BLaER1 treated with 17β-estradiol and CSF1 and Interleukin-3, amounts not matched to agents 10 nM and 100 nM (cell line): Measurements from ENCODE around the gene SCRG1.

ENCODE experiments used
- H3K27ac ChIP-seq, 11 experiments: shearing (Covaris generic); formaldehyde crosslinking; 2 replicates each; pipeline ENCODE4 v1.8.1; 2022
- H3K27me3 ChIP-seq, 11 experiments: shearing (Covaris generic); formaldehyde crosslinking; 2 replicates each; pipeline ENCODE4 v1.8.1; 2022
- H3K36me3 ChIP-seq, 11 experiments: shearing (Covaris generic); formaldehyde crosslinking; 2 replicates each; pipeline ENCODE4 v1.8.1; 2022
- H3K4me1 ChIP-seq, 10 experiments: shearing (Covaris generic); formaldehyde crosslinking; 2 replicates each; pipeline ENCODE4 v1.8.1; 2022
- H3K4me2 ChIP-seq, 11 experiments: shearing (Covaris generic); formaldehyde crosslinking; 2 replicates each; pipeline ENCODE4 v1.8.1; 2022
- H3K4me3 ChIP-seq, 10 experiments: shearing (Covaris generic); formaldehyde crosslinking; 2 replicates each; pipeline ENCODE4 v1.8.1; 2022
- H3K9ac ChIP-seq, 11 experiments: shearing (Covaris generic); formaldehyde crosslinking; 2 replicates each; pipeline ENCODE4 v1.8.1; 2022
- H3K9me3 ChIP-seq, 11 experiments: shearing (Covaris generic); formaldehyde crosslinking; replicated peaks in 1 of 11; 2 replicates each; pipeline ENCODE4 v1.8.1; 2022
- H4K20me1 ChIP-seq, 11 experiments: shearing (Covaris generic); formaldehyde crosslinking; 2 replicates each; pipeline ENCODE4 v1.8.1; 2022
- Cebpa-rat ChIP-seq, 11 experiments: shearing (Covaris generic); IDR thresholded peaks; 2 replicates each; pipeline ENCODE4 v1.8.1; 2022

Gene SCRG1

GRCh38 chr4:173380987-173381386 is 17.9 kb downstream of the SCRG1 start:
- H3K27me3 ChIP-seq, result no peaks in the 10 kb centered on the region
- H3K9me3 ChIP-seq, result no peaks in the 10 kb centered on the region
- H3K4me2 ChIP-seq, result peak overlapping the region in 2 of 11 experiments; percentile 4 to 18; a peak in 2 of 22 replicates

GRCh38 chr4:173379929-173380328 is 19.0 kb downstream of the SCRG1 start:
- Histone ChIP-seq H3K27me3 (no peaks in the 10 kb centered on the region), H3K27ac (no peak overlapping the region), H3K4me2 (no peak overlapping the region), H3K4me1 (peaks cover 0 to 25% (median 3%) of the 10 kb centered on the region in 10 experiments; a peak in 9 of 20 replicates), H4K20me1 (peaks cover 0 to 16% (median 4%) of the 10 kb centered on the region in 11 experiments; a peak in 7 of 22 replicates), H3K36me3 (peaks cover 16 to 62% (median 40%) of the 10 kb centered on the region in 11 experiments; a peak in 21 of 22 replicates), H3K4me3 (no peak overlapping the region), H3K9ac (no peak overlapping the region), H3K9me3 (no peaks in the 10 kb centered on the region)
- TF ChIP-seq Cebpa-rat (IDR thresholded peaks at IDR 0.05), result no peak

More at GRCh38 chr4:173380987-173381386, 17.9 kb downstream of the SCRG1 start:
- Histone ChIP-seq H3K27ac (no peak overlapping the region), H3K4me1 (peaks cover 0 to 16% (median 0%) of the 10 kb centered on the region in 10 experiments; a peak in 5 of 20 replicates), H3K36me3 (peaks cover 10 to 56% (median 37%) of the 10 kb centered on the region in 11 experiments; a peak in 21 of 22 replicates), H3K4me3 (no peak overlapping the region), H4K20me1 (peaks cover 0 to 7% (median 0%) of the 10 kb centered on the region in 11 experiments; a peak in 5 of 22 replicates), H3K9ac (no peak overlapping the region)
- TF ChIP-seq Cebpa-rat (IDR thresholded peaks at IDR 0.05), result no peak

GRCh38 chr4:173374588-173374987 is 24.3 kb downstream of the SCRG1 start:
- Histone ChIP-seq H4K20me1 (peaks cover 0 to 40% (median 13%) of the 10 kb centered on the region in 11 experiments; a peak in 15 of 22 replicates), H3K4me2 (peak overlapping the region; percentile 46 to 90 (median 78); a peak in 21 of 22 replicates), H3K4me1 (peaks cover 5 to 34% (median 21%) of the 10 kb centered on the region in 10 experiments), H3K9me3 (no peaks in the 10 kb centered on the region), H3K27me3 (no peaks in the 10 kb centered on the region), H3K36me3 (peaks cover 16 to 61% (median 39%) of the 10 kb centered on the region in 11 experiments; a peak in 21 of 22 replicates), H3K9ac (no peak overlapping the region; a peak in 1 of 22 replicates), H3K27ac (peak overlapping the region in 2 of 11 experiments; percentile 5 to 9; a peak in 1 of 22 replicates), H3K4me3 (peak overlapping the region in 3 of 10 experiments; percentile 2 to 26 (median 18); a peak in 2 of 20 replicates)
- no peak for TF ChIP-seq Cebpa-rat (IDR thresholded peaks at IDR 0.05)

GRCh38 chr4:173371292-173372192 is 27.4 kb downstream of the SCRG1 start:
- Histone ChIP-seq H3K27me3 (no peaks in the 10 kb centered on the region), H3K36me3 (peaks cover 10 to 32% (median 19%) of the 10 kb centered on the region in 11 experiments; a peak in 18 of 22 replicates), H3K9me3 (no peaks in the 10 kb centered on the region), H4K20me1 (peaks cover 0 to 40% (median 13%) of the 10 kb centered on the region in 11 experiments; a peak in 15 of 22 replicates), H3K27ac (peak overlapping the region; percentile 46 to 93 (median 89); a peak in 21 of 22 replicates), H3K4me1 (peaks cover 24 to 59% (median 48%) of the 10 kb centered on the region in 10 experiments), H3K9ac (peak overlapping the region; percentile 81 to 96 (median 92)), H3K4me3 (peak overlapping the region; percentile 79 to 99 (median 96)), H3K4me2 (peak overlapping the region; percentile 70 to 91 (median 85))
- no peak for TF ChIP-seq Cebpa-rat (IDR thresholded peaks at IDR 0.05)

GRCh38 chr4:173370477-173371291 is 28.2 kb downstream of the SCRG1 start, which contains the start of gene SAP30:
SAP30 (plus strand) TSS chr4:173370954; CDS start chr4:173371183, 229 bp downstream.
- Histone ChIP-seq H3K27ac (peak within 1 kb of the TSS; percentile 82 to 93 (median 89)), H3K36me3 (peaks cover 1 to 24% (median 11%) of the 10 kb centered on the region in 11 experiments; a peak in 18 of 22 replicates), H3K4me1 (peaks cover 29 to 60% (median 52%) of the 10 kb centered on the region in 10 experiments), H4K20me1 (peaks cover 0 to 37% (median 13%) of the 10 kb centered on the region in 11 experiments; a peak in 15 of 22 replicates), H3K4me2 (peak within 1 kb of the TSS; percentile 81 to 91 (median 87)), H3K4me3 (peak within 1 kb of the TSS; percentile 79 to 99 (median 96)), H3K9ac (peak within 1 kb of the TSS; percentile 86 to 96 (median 92)), H3K9me3 (no peaks in the 10 kb centered on the region), H3K27me3 (no peaks in the 10 kb centered on the region)
- no peak for TF ChIP-seq Cebpa-rat (IDR thresholded peaks at IDR 0.05)

GRCh38 chr4:173370130-173370476 is 28.8 kb downstream of the SCRG1 start:
- Histone ChIP-seq H3K4me2 (peak overlapping the region; percentile 68 to 89 (median 85)), H3K4me3 (peak overlapping the region; percentile 79 to 99 (median 96)), H3K27ac (peak overlapping the region; percentile 82 to 93 (median 89)), H3K4me1 (peaks cover 32 to 62% (median 53%) of the 10 kb centered on the region in 10 experiments), H4K20me1 (peaks cover 0 to 36% (median 13%) of the 10 kb centered on the region in 11 experiments; a peak in 14 of 22 replicates), H3K9me3 (no peaks in the 10 kb centered on the region), H3K9ac (peak overlapping the region; percentile 86 to 96 (median 91)), H3K36me3 (peaks cover 0 to 18% (median 7%) of the 10 kb centered on the region in 11 experiments; a peak in 12 of 22 replicates), H3K27me3 (no peaks in the 10 kb centered on the region)
- TF ChIP-seq Cebpa-rat (IDR thresholded peaks at IDR 0.05), result no peak

- Histone ChIP-seq H3K4me2 (peak overlapping the region; percentile 39 to 89 (median 83); a peak in 20 of 22 replicates), H4K20me1 (peaks cover 0 to 21% (median 7%) of the 10 kb centered on the region in 11 experiments; a peak in 13 of 22 replicates), H3K36me3 (peaks cover 0 to 4% (median 0%) of the 10 kb centered on the region in 11 experiments; a peak in 1 of 22 replicates), H3K27ac (no peak overlapping the region; a peak in 1 of 22 replicates), H3K9ac (peak overlapping the region in 1 of 11 experiments; percentile 45; a peak in 1 of 22 replicates), H3K4me3 (no peak overlapping the region; a peak in 1 of 20 replicates), H3K4me1 (peaks cover 27 to 42% (median 37%) of the 10 kb centered on the region in 10 experiments), H3K9me3 (no peaks in the 10 kb centered on the region), H3K27me3 (no peaks in the 10 kb centered on the region)
- no peak for TF ChIP-seq Cebpa-rat (IDR thresholded peaks at IDR 0.05)
Measured at GRCh38 chr4:173367946-173368345, 31.0 kb downstream of the SCRG1 start.

- Histone ChIP-seq H3K36me3 (peaks cover 0 to 4% (median 0%) of the 10 kb centered on the region in 11 experiments; a peak in 1 of 22 replicates), H4K20me1 (peaks cover 0 to 15% (median 0%) of the 10 kb centered on the region in 11 experiments; a peak in 9 of 22 replicates), H3K27me3 (no peaks in the 10 kb centered on the region), H3K9me3 (no peaks in the 10 kb centered on the region), H3K9ac (peak overlapping the region in 1 of 11 experiments; percentile 27; a peak in 2 of 22 replicates), H3K27ac (no peak overlapping the region; a peak in 1 of 22 replicates), H3K4me3 (no peak overlapping the region), H3K4me2 (peak overlapping the region; percentile 43 to 89 (median 82); a peak in 16 of 22 replicates), H3K4me1 (peaks cover 26 to 38% (median 34%) of the 10 kb centered on the region in 10 experiments; a peak in 19 of 20 replicates)
- TF ChIP-seq Cebpa-rat (IDR thresholded peaks at IDR 0.05), result no peak
Measured at GRCh38 chr4:173367285-173367684, 31.6 kb downstream of the SCRG1 start.
